SKM-1 treated with dmso at 0.1 percent for 144 hours (cell line): Measurements from ENCODE around the gene SLC35B1.

ENCODE experiments used
- DNase-seq: peaks from one replicate; lab custom pipeline; 2025; ENCODE audit not compliant: unreplicated experiment; lab: John Stamatoyannopoulos, UW

SLC35B1 gene

DNA sequence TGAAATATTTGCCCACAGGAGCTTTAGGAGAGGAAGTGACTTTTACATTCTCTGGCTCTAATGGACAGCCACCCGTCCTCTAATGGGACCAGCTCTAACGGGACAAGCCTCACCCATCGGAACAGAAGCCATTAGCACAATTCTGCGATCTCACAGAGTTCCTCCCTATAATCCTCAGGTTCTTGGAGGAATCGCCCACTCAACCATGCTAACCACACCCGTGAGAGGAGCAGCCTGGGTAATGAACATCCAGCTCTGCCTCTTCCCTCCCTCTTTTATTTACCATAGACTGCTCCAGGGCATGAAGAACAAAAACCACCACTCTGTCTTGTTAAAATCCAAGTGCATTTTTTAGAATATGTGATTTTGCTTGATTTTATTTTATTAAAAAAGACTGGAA lies 6.8 kb downstream of the SLC35B1 start:
- no peak for DNase-seq

DNA sequence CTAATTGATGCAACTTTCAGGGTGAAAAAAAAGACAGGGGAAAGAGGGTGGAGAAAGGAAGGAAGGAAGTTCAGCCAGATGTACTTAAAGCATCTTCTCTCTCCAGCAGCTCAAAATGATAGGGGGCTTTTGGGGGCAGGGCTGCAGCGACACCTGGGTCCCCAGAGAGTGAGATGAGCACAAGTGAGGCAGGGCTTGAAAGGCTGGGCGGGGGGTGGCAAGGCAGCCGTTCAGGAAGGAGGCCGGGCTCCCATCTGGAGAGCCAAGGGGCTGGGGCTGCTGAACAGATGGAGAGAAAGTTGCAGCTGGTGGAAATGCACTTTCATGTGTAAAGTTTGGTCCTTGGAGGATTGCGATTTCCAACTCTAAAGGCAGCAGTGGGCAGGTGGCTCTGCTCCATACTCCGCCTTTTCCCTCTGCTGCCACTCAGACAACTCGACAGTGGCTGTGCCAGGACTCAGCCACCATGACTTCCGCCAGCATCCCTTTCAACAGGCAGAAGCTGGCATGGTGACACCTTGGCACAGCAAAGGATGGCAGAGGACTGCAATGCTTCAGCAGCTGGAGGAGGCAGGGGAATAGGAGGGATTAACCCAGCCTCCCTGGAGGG lies 7.7 kb downstream of the SLC35B1 start:
- DNase-seq: no peak

DNA sequence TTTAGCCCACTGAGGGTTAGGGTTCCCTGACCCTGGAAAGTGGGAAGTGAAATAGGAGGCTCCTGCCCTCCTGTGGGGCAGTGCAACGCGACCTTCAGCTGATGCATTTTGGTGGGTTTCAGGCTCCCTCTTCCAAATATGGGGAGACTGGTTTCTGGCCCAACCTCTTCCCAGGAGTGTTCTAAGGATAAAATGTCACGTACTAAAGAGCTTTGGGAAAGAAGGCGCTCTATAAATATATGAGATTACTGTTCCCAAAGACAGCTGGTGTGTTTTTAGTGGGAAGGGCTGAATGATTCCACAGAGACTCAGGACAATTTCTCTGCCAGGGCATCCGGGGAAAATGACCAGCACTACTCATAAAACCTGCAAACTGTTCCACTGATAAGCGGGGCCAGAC lies 9.8 kb downstream of the SLC35B1 start:
- no peak for DNase-seq

DNA sequence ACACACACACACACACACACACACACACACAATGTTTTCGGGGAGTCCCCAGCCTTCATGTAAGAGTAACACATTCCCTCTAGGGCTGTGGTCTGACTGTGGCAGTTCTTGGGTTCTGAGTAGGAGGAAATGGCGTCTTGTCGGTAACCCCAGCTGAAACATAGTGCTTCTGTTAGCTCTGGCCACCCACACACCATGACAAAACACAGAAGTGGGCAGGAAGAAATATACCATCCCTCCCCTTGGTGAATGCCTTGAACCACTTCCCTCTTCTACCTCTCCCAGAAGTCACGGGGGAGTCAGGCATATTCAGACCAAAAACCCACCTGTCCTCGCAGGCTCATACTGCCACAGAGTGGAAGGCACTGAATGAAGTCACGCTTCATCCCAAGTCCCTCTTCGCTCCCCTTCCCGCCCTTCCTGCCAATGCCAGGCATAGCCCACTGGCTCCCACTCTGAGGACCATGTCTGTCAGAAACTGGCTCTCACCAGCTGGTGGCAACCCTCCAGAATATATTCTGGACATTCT lies 11.5 kb downstream of the SLC35B1 start:
- DNase-seq: no peak

DNA sequence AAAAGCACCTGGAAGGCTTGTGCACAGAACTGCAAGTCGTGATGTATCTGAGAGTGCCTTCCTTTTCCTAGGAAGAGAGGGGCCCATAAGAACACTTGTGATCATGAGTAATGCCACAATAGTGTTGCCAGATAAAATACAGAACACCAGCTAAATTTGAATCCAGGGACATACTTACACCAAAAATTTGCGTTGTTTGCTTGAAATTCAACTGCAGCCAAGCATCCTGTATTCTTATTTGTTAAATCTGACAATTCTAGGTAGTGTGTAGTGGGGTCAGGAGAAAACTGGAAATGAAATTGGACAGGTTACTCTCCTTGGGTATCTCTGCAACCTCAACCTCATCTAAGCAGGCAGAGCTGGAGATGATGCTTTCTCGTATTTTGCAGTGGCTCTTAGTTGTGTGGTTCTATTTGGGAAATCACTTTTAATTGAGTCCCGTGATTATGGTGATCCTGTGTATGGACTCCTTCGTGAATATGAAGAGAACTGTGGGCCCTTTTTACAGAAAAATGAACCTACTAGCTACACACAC lies 12.0 kb downstream of the SLC35B1 start:
- no peak for DNase-seq

DNA sequence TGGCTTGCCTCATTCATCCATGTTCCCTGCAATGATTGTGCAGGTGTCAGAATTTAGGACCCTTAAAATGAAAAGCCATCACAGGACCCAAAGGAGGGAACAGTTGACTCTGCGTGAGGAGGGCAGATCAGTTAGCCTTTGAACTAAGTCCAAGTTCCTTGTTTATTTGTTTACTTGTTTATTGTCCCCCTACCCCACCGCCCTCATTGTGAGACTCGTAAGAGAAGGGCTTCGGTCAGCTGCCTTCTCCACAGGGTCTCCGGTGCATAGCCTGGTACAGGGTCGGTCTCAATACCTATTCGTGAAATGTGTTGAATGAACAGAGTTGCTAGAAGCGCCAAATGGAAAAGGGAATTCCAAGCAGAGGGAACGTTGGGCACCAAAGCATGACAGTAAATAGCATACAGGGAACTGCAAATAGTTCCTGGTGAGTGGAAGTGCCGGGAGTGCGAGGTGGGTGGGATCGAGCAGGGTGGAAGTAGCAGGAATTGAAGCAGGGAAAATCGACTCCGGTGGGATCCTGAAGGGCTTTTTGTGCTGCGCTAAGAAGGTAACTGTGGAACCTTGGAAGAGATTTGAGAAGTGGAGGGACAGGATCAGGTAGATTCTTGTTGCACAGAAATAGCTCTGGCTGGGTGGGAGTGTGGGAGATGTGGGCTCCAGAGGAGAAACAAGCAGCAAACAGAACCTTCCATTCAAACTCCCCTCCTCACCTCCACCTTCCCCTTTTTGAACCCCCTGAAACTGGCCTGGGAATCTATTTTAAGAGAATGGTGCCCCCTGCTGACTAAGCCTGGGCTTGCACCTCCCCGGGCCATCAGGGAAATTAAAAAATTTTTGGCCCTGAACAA lies 12.7 kb downstream of the SLC35B1 start:
- DNase-seq: peak; percentile 41

DNA sequence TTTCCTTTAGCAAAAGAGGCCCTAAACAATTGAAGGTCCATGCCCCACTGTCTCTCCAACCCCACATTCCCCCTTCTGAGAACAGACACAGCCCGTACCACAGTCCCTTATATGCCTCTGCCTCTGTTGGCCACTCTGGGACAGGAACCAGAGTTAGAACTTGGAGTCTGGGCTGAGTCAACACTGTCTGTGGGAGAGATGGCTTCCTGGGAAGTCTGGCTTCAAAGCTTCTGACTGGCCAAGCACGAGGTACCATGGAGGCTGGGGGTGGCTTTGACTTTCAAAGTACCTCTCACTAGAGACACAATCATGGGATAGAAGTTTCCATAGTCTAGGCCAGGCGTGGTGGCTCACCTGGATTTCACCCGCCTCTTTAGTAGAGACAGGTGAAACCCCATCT lies 15.0 kb downstream of the SLC35B1 start:
- DNase-seq: no peak

DNA sequence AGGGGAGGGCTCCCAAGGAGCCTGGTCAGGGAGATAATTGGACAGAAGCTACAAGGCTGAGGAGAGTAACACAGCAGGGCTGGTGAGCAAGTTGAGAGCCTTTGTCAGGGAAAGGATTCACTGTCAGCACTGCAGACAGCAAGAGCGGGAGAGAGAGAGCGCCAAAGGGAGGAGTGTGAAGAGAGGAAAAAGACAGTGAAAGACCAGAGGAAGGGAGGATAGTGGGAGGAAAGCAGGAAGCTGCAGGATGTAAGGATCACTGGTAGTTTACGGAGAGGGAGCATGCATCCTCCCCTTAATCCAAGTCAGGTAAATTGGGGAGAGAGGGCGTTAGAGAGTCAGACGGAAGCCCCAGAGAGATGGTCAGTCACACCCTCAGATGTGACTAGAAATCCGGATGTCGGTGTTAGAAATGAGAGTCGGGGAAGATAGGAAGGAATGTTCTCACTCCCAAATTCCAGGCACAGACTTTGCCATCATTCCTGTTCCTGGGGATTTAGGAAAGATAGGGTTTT lies 16.0 kb downstream of the SLC35B1 start:
- no peak for DNase-seq

DNA sequence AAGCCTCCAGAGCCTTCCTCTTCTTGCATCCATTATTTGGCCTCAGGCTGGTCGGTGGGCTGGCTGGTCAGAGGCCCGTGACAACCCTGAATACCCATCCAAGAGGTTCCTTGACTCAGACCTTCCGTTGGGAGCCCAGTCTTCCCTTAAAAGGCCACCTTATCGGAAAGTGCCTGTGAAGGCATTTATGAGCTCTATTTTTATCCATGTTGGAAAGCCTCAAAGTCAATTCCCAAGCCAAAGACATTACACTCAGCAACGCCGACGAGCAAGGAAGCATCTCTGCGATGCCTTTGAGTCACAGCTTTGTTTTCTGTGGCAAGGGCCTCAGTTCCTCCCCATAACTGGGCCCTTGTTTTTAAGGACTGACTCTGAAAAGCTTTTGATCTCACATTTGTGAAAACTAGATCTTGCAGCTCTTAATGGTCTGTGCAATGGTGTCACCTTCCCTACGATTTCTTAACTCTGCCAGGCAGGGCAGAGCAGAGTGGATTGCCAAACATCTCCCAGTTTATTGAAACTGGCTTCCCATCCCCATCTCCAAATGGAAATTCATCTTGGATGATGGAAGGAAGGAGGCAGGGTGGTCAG lies 16.6 kb downstream of the SLC35B1 start:
- DNase-seq: no peak

DNA sequence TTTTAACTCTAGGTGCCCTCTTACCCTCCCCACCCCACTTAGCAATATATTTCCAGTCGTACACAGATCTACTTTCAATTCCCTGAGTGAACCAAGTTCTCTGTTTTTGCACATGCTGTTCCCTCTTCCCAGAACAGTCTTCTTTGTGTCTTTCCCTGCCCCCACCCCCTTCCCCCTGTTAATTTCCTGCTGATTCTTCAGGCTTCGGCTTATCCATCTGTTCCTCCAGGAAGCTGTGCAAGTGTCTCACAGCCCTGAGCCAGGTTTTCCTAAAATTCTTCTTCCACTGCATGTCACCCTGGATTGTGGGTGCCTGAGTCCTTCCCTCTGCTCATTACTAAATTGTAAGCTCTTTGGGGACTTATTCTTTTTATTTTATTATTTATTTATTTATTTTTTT lies 17.5 kb downstream of the SLC35B1 start:
- DNase-seq: no peak

DNA sequence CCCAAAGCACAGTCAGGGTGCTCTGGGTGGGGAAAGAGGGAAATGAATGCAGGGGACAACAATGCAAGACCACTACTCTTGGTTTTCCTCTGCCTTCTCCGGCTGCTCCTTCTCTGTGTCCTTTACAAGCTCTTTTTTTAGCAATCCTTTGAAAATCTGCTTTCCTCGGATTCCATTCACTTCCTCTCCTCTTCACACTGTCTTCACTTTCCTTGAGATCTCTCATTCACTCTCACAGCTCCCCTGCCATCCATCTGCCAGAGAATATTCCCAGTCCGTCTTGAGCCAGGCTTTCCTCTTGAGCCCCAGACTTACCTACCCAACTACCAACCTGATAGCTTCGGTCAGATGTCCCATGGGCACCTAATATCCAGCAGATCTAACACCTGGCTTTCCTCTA lies 18.9 kb downstream of the SLC35B1 start:
- no peak for DNase-seq

DNA sequence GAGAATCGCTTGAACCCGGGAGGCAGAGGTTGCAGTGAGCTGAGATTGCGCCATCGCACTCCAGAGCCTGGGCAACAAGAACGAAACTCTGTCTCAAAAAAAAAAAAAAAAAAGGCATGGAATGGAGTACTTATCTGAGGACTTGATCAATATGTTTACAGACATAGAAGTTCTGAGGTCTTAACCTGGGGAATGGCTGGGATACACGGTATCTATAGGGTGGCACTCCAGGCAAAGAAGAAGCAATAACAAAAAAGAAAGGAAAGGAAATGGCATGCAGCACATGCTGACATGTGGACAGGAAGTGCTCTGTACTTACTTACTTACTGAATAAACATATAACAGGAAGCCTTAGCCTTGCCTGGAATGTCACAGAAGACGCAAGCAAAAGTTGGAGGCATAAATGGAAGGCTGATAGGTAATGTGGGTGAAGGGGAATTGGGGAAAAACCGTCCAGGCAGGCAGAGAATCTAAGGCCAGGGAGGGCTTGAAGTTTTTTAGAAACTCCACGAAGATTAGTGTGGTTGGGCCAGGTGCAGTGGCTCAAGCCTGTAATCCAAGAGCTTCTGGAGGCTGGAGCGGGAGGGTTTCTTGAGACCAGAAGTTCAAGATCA lies 19.8 kb downstream of the SLC35B1 start:
- no peak for DNase-seq

DNA sequence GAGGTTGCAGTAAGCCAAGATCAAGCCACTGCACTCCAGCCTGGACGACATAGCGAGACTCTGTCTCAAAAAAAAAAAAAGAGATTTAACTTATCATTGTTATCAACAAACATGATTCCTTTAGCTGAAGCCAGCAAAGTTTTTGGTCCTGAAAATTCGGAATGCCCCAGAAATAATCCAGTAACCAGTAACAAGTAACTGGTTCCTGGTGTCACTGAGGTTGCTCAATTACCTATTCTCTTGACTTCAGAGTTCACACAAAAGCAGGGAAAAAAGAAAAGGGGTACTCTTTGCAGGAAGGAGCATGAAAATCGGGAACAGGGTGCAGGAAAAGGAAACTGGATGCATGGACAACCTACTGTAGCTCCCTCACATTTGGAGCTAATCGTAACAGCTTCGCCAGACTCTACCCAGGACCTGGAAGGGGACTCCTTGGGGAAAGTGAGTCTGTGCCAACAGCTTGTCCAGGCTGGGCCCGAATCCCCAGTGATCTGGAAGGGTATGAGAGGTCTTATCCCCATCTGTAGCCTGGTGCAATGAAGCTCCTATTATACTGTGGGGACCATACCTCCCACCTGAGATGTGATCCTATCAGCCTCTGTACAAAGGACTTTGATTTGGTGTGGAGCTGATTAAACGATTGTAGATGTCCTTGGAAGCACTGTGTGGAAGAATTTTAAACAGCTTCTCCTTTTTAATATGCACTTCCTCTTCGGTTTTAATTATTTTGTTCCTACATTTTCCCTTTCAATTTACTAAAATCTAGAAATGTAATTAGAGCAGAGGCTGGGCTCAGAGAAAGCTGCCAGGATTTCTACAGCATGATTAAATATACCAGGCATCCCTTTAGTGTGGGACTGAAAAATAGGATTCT lies 26.4 kb downstream of the SLC35B1 start:
- no peak for DNase-seq

DNA sequence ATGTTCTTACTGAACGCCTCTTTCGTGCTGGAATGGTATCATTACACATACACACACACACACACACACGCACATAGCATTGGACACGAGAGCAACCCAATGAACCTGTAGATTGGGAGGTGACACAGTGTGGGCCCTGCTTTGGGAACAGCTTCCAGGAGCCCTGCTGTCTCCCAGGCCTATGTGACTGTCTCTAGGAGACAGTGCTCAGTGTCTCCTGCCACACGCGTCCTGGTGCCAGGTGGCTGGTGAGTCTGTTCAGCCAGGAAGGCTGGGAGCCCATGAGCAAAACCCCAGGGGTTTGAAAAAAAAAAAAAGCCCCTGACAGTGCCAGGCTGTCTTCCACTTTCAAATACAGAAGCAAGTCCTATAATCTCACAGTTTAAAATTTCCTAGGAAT lies 27.4 kb downstream of the SLC35B1 start:
- no peak for DNase-seq

DNA sequence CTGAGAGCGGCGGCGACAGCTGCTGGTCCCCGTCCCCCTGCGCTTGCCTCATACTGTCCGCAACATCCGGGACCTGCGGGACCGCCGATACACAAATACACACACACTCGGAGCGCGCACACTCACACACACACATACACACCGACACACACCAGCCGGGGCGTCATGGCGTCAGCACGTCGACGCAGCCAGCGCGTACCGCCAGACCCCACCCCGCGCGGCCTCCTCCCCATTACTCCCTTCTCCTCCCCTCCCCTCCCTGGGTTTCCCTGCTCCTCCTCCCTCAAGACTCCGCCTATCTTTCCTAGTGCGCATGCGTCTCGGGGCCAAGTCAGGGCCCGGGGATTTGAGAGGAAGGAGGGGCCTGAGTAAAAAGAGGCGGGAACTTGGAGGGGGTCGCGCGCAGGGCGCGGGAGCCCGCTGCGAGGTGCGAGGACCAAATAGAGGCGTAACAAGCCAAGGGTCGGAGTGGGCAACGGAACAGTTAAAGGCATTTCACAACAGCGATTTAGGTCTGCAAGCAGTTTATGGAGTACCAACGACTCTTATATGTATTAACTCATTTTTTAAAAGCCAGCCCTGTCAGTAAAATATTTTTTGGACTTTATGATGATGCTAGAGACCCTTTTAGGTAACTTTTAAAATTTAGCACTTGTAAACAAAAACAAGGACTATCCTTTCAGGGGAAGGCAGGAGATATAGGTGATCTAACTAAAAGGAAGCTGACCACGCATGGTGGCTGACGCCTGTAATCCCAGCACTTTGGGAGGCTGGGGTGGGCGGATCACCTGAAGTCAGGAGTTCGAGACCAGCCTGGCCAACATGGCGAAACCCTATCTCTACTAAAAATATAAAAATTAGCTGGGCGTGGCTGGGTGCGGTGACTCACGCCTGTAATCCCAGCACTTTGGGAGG lies 29.6 kb downstream of the SLC35B1 start, which contains the start of gene SPOP:
Gene SPOP (minus strand): TSS at position 165 of the 915 bp plus-strand sequence. CDS start 55,287 bp downstream, outside the sequence.
- DNase-seq: peak; percentile 98

DNA sequence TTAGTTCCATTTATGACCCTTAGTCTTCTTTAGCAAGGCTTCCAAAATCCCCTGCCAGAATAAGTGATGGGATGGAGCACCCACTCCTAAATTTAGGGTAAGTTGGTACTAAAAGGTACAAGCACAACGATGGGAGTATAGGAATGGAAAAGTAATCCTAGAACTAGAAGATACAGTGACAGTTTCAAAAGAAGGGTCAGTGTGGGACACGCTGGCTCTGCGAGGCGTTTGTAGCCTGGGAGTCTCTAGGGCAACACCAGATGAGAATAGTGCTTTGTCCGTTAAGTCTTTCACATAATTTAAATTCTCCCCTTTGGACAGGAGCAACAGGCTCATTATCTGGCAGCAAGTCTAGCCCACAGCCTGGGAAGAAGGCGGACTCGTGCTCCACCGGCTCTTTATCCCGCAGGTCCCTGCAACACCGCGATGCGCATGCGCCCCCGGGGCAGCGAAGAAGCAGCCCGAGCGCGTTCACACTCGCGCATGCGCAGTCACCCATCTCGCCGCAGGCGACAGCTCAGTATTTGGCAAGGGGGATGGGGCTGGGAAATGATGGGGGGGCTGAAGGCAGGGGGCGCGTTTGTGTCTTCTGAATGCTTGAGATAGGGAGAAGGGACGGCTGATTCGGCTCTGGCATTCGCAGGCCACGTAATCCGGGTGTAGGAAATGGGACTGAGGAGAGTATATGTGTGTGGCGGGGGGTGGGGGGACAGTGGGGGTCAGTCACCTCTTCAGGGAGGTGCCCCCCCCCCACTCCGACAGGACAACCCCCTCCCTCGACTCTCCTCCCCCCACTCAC lies 30.4 kb downstream of the SLC35B1 start:
- peak; percentile 87 for DNase-seq

DNA sequence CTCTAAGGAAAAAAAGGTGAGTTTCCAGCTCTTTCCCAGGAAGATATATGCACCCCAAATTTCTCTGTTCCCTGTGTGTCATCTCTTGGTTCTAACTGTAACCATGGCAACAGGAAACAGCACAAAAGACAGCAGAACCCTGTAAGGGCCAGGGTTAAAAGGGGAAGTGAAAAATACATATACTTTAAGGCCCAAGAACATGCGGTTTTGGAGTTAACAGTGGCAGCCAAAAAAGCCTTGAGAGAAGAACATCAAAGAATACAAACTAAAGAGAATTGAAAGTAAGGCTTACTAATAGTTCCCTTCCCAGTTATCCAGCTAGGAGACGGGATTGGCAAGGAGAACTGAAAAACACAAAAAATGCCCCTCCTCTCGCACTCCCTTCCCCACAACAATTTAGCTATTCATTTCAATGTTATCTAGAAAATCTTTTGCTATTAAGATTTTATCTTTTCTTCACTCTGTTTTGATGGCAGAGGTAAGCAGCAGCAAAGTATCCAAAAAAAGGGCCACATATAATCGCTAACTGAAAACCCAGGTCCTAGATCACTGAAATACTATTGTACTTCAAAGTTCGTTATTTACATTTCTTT lies 31.4 kb downstream of the SLC35B1 start:
- DNase-seq: peak; percentile 98

DNA sequence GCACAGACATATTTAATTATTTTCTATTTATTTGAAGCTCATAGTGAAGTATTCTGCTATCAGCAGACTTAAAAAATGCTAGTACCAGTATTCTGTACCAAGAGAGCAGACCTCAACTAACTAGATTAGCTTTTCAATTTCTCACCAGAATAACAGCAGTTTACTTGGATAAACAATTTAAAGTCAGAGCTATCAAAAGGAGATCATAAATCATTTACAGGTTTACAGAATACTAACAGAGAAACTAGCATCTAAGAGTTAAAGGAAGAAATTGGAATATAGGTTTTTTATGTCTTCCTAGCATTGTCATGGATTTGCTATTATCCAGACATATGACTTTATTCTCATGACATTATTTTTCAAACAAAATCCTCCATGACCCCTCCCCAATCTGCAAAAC lies 33.3 kb downstream of the SLC35B1 start:
- no peak for DNase-seq
